Measurements from ENCODE around the gene COL5A1.

DNA sequence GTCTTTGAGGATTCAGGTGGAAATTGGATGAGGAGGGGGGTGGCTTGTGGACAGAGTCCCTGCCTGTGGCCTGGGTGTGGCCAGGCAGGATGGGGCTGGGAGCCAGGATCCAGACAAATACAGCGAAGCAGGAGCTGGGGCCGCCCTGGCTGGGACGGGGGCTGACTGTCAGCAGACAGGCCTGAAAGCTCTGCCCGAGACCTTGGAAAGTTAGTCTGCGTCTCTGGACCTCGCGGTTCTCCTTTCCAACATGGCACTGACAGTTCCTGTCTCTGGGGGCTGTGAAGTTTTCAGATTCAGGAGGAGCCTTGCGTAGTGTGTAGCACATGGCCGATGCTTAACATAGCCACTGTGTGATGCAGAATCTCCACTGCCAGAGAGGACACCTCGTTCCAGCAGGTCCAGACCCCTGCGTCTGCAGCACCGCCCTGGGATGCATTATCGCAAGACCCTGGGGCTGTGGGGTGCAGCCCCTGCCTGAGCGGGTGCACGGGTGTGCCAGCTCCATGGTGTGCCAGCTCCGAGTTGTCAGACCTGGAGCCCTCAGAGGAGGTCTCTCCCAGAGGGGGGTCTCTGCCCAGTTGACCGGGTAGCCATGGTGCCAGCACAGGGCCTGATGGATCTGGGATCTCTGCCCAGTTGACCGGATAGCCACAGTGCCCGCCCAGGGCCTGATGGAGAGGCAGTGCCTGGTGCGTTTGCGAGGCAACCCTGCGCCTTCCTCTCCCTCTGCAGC is 89.3 kb downstream of the COL5A1 start:
- TF ChIP-seq, protein P1, sequence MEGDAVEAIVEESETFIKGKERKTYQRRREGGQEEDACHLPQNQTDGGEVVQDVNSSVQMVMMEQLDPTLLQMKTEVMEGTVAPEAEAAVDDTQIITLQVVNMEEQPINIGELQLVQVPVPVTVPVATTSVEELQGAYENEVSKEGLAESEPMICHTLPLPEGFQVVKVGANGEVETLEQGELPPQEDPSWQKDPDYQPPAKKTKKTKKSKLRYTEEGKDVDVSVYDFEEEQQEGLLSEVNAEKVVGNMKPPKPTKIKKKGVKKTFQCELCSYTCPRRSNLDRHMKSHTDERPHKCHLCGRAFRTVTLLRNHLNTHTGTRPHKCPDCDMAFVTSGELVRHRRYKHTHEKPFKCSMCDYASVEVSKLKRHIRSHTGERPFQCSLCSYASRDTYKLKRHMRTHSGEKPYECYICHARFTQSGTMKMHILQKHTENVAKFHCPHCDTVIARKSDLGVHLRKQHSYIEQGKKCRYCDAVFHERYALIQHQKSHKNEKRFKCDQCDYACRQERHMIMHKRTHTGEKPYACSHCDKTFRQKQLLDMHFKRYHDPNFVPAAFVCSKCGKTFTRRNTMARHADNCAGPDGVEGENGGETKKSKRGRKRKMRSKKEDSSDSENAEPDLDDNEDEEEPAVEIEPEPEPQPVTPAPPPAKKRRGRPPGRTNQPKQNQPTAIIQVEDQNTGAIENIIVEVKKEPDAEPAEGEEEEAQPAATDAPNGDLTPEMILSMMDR (IDR thresholded peaks at IDR 0.05) = no peak
- TF ChIP-seq EZH2 (IDR thresholded peaks at IDR 0.05) (no peak), EZH2phosphoT487 (IDR thresholded peaks at IDR 0.05) (no peak)
